SK-N-SH (cell line): Measurements from ENCODE around the gene RHOT1. TPM values are rescaled to one million over a fixed set of nuclear protein-coding genes. Genes with fewer than 3 reads are reported as not detected.
A peak's percentile ranks its signal among the peaks of the same experiment; 100 is the strongest.
"Not testable (repeated sequence)": the region's sequence is repeated elsewhere in the genome, so short reads cannot be mapped to it uniquely, and the experiment has no call there.

ENCODE experiments used
- CTCF ChIA-PET: fragments of 300-600, 350-600 bp; formaldehyde crosslinking; extraction: SDS; loops from one replicate; lab custom pipeline; 2021; lab: Yijun Ruan, JAX
- POLR2A ChIA-PET: fragments of 350-600 bp; sonication (Branson Sonifier 250); formaldehyde crosslinking; extraction: SDS; loops from one replicate; lab custom pipeline; 2020; ENCODE audit warnings: antibody characterized with exemption, inconsistent platforms; lab: Yijun Ruan, JAX
- DNase-seq: peaks from one replicate; pipeline ENCODE4 v3.0.0; 2012
- H2AFZ ChIP-seq: fragments of 200-600 bp; sonication (generic); 2 replicates; pipeline ENCODE4 v1.8.1; 2016; ENCODE audit warnings: antibody characterized with exemption, mild to moderate bottlenecking, low read depth
- H3F3A ChIP-seq: fragments of 200-600 bp; sonication (generic); replicated peaks from 2 replicates; pipeline ENCODE3; 2016; ENCODE audit warnings: antibody characterized with exemption, mild to moderate bottlenecking; ENCODE audit not compliant: insufficient read depth
- H3K27ac ChIP-seq, 2 experiments: fragments of 200-500 bp in 1 of 2; fragments of 200-600 bp in 1 of 2; sonication (Bioruptor generic) in 1 of 2; sonication (generic), shearing (Covaris generic) in 1 of 2; 2 replicates each; pipeline versions ENCODE4 v1.5.1 to v1.6.1; 2014 to 2016; ENCODE audit warnings: low read depth in 2 of 2, inconsistent platforms in 1 of 2, low read length in 1 of 2, mild to moderate bottlenecking in 1 of 2, mixed read lengths in 1 of 2
- H3K27me3 ChIP-seq: fragments of 200-600 bp; sonication (generic), shearing (Covaris generic); 2 replicates; pipeline ENCODE4 v1.6.1; 2016; ENCODE audit warnings: mixed run types; ENCODE audit not compliant: insufficient read depth
- H3K36me3 ChIP-seq, 2 experiments: fragments of 200-500 bp in 1 of 2; fragments of 200-600 bp in 1 of 2; sonication (Bioruptor generic) in 1 of 2; sonication (generic) in 1 of 2; replicated peaks in 1 of 2; 2 replicates each; pipeline versions ENCODE3 to v1.5.1; 2014 to 2016; ENCODE audit warnings: low read length in 1 of 2, mild to moderate bottlenecking in 1 of 2; ENCODE audit not compliant: insufficient read depth in 2 of 2, control insufficient read depth in 1 of 2
- H3K4me1 ChIP-seq, 2 experiments: fragments of 200-500 bp in 1 of 2; fragments of 200-600 bp in 1 of 2; sonication (Bioruptor generic) in 1 of 2; sonication (generic), shearing (Covaris generic) in 1 of 2; 2 replicates each; pipeline versions ENCODE4 v1.5.1 to v1.6.1; 2014 to 2016; ENCODE audit warnings: low read depth in 1 of 2, low read length in 1 of 2, mixed run types in 1 of 2; ENCODE audit not compliant: insufficient read depth in 2 of 2, control insufficient read depth in 1 of 2
- H3K4me2 ChIP-seq: fragments of 200-600 bp; sonication (generic), shearing (Covaris generic); 2 replicates; pipeline ENCODE4 v1.6.1; 2017; ENCODE audit warnings: mixed run types
- H3K4me3 ChIP-seq, 2 experiments: fragments of 200-500 bp in 1 of 2; fragments of 200-600 bp in 1 of 2; sonication (Bioruptor generic) in 1 of 2; sonication (generic), shearing (Covaris generic) in 1 of 2; 2 replicates each; pipeline versions ENCODE4 v1.5.1 to v1.8.1; 2014 to 2016; ENCODE audit warnings: low read depth in 2 of 2, inconsistent platforms in 1 of 2, low read length in 1 of 2, mild to moderate bottlenecking in 1 of 2, mixed read lengths in 1 of 2, moderate library complexity in 1 of 2
- H3K79me2 ChIP-seq: fragments of 200-600 bp; sonication (generic); 2 replicates; pipeline ENCODE4 v1.8.1; 2017; ENCODE audit warnings: mild to moderate bottlenecking; ENCODE audit not compliant: insufficient read depth
- H3K9ac ChIP-seq: fragments of 200-600 bp; sonication (generic); 2 replicates; pipeline ENCODE4 v1.6.1; 2017; ENCODE audit warnings: mixed run types
- H3K9me2 ChIP-seq: fragments of 200-600 bp; sonication (generic); 2 replicates; pipeline ENCODE4 v1.6.1; 2017; ENCODE audit warnings: mixed run types
- H3K9me3 ChIP-seq: fragments of 200-600 bp; sonication (generic); 2 replicates; pipeline ENCODE4 v1.6.1; 2017; ENCODE audit warnings: mixed run types, mild to moderate bottlenecking, moderate library complexity
- H4K20me1 ChIP-seq: fragments of 200-600 bp; sonication (generic); 2 replicates; pipeline ENCODE4 v1.6.1; 2017; ENCODE audit warnings: mild to moderate bottlenecking, mixed run types; ENCODE audit not compliant: insufficient read depth
- CHD2 ChIP-seq: fragments of 150-350 bp; IDR thresholded peaks from 2 replicates; pipeline ENCODE4 v1.6.1; 2018; ENCODE audit warnings: low read length; ENCODE audit not compliant: partially characterized antibody
- FOSL2 ChIP-seq: IDR thresholded peaks from 2 replicates; pipeline ENCODE4 v1.4.0; 2012; ENCODE audit warnings: low read depth, mild to moderate bottlenecking, moderate library complexity, borderline replicate concordance
- FOXM1 ChIP-seq: IDR thresholded peaks from 2 replicates; pipeline ENCODE4 v1.4.0; 2012; ENCODE audit warnings: low read depth, mild to moderate bottlenecking
- GABPA ChIP-seq: IDR thresholded peaks from 2 replicates; pipeline ENCODE4 v1.4.0; 2012; ENCODE audit warnings: low read depth, mild to moderate bottlenecking
- JUND ChIP-seq: IDR thresholded peaks from 2 replicates; pipeline ENCODE4 v1.4.0; 2012
- MEF2A ChIP-seq: IDR thresholded peaks from 2 replicates; pipeline ENCODE4 v1.4.0; 2012; ENCODE audit warnings: low read depth, borderline replicate concordance
- NFIC ChIP-seq: IDR thresholded peaks from 2 replicates; pipeline ENCODE4 v1.4.0; 2012; ENCODE audit warnings: borderline replicate concordance
- POLR2AphosphoS5 ChIP-seq: IDR thresholded peaks from 2 replicates; pipeline ENCODE4 v1.6.1; 2012; ENCODE audit warnings: low read depth, low read length
- TCF12 ChIP-seq: IDR thresholded peaks from 2 replicates; pipeline ENCODE4 v1.4.0; 2012
- TEAD4 ChIP-seq: IDR thresholded peaks from 2 replicates; pipeline ENCODE4 v1.4.0; 2012; ENCODE audit warnings: mild to moderate bottlenecking, borderline replicate concordance; ENCODE audit not compliant: insufficient read depth
- WGBS: methylation state at CpG from one replicate; pipeline ENCODE4 v1.1.6; 2017; ENCODE audit warnings: low lambda C conversion rate; 5-methylcytosine and 5-hydroxymethylcytosine counted together
- polyA plus RNA-seq, 3 experiments: library from polyadenylated mRNA; depleted of rRNA; stranded (reverse); fragments of >200 nt; gene quantifications; 2 replicates each; pipeline ENCODE4 v1.2.3, GENCODE V29; 2012
- TF ChIP-seq, protein P1 (sequence below): IDR thresholded peaks from 2 replicates; pipeline ENCODE4 v1.4.0; 2012; ENCODE audit warnings: low read depth, borderline replicate concordance

Gene RHOT1
- polyA plus RNA-seq, 1 of the 3 experiments (the other 2 are of a cell fraction), result 25.0 TPM

- no peak for TF ChIP-seq TEAD4
Measured at GRCh38 chr17:32099686-32100085, 42.6 kb upstream of the RHOT1 start (continued).

- DNase-seq, H3K27me3 ChIP-seq, H3K9me2 ChIP-seq, H3K36me3 ChIP-seq, H3K9me3 ChIP-seq, H3K79me2 ChIP-seq, H3K4me2 ChIP-seq, H3K9ac ChIP-seq, H4K20me1 ChIP-seq, POLR2A ChIA-PET, H3K4me3 ChIP-seq: not testable (repeated sequence)
- H3K4me1 ChIP-seq, result peaks cover 0 to 27% of the 10 kb centered on the region in 2 experiments; a peak in 2 of 4 replicates
- H2AFZ ChIP-seq, result peak overlapping the region; percentile 28; the same call in 1 of the 2 replicates
- WGBS, result 88% methylated on average over 8 of the region's 8 CpGs
- peaks cover 10% of the 10 kb centered on the region for H3F3A ChIP-seq
- CTCF ChIA-PET, result interaction anchor here (1.2 kb wide), 1 partner anchor 38 kb away, joined by 3 read pairs; no protein-coding TSS in a partner anchor
- H3K27ac ChIP-seq, result 0 out of 4 replicates have a peak overlapping the region, but pooled peaks of 1 of the 2 experiments have one; percentile 21
Measured at GRCh38 chr17:32100323-32100722, 42.0 kb upstream of the RHOT1 start.

DNA sequence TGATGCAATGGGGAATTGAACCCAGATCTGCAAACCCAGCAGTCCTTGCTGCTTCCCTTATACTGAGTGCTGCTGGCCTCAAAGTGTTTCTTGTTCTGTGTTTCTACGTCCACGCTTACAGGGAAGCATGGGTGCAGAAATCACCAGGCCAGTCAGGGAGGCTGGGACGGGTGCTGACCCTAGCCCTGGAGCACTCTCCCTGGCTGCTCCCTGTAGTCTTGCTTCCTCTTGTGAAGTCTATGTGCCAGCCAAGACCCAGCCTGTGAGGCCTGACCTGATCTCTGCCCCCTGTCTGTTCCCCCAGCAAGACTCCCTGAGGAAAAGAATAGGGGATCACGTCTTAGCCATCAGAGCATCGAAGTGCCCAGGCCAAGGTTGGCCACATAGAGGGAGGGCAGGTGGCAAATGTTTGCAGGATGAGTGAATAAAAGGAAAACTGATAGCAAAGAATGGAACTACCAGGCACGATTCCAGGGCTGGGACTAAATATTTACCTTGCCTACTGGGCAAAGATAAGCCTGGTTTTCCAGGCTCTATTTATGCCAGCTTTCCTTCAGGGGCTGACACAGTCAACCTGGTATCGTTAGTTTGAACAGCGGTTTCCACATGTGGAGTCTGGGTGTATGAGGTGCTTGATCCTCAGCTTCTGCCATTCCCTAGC is 41.2 kb upstream of the RHOT1 start:
- no peak overlapping the region for H2AFZ ChIP-seq
- 84% methylated on average over 7 of the region's 8 CpGs for WGBS
- H3K4me3 ChIP-seq, result no peak overlapping the region
- POLR2A ChIA-PET, result no interaction called here
- CTCF ChIA-PET, result interaction anchor here (0.8 kb wide), 1 partner anchor 14 kb away, joined by 3 read pairs; no protein-coding TSS in a partner anchor
- H3K36me3 ChIP-seq, result no peaks in the 10 kb centered on the region
- no peaks in the 10 kb centered on the region for H3K9me3 ChIP-seq
- DNase-seq, result no peak
- H3K4me1 ChIP-seq, result peaks cover 0 to 30% of the 10 kb centered on the region in 2 experiments; a peak in 2 of 4 replicates
- no peak overlapping the region for H3K9ac ChIP-seq
- no peaks in the 10 kb centered on the region for H3K9me2 ChIP-seq
- no peak for TF ChIP-seq MEF2A
- TF ChIP-seq, protein P1, sequence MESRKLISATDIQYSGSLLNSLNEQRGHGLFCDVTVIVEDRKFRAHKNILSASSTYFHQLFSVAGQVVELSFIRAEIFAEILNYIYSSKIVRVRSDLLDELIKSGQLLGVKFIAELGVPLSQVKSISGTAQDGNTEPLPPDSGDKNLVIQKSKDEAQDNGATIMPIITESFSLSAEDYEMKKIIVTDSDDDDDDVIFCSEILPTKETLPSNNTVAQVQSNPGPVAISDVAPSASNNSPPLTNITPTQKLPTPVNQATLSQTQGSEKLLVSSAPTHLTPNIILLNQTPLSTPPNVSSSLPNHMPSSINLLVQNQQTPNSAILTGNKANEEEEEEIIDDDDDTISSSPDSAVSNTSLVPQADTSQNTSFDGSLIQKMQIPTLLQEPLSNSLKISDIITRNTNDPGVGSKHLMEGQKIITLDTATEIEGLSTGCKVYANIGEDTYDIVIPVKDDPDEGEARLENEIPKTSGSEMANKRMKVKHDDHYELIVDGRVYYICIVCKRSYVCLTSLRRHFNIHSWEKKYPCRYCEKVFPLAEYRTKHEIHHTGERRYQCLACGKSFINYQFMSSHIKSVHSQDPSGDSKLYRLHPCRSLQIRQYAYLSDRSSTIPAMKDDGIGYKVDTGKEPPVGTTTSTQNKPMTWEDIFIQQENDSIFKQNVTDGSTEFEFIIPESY, result no peak
- no peak for TF ChIP-seq FOXM1
- no peak for TF ChIP-seq JUND
- H3K4me2 ChIP-seq, result no peak overlapping the region
- no peaks in the 10 kb centered on the region for H3K79me2 ChIP-seq
- H3F3A ChIP-seq, result peaks cover 13% of the 10 kb centered on the region
- H3K27ac ChIP-seq, result no peak overlapping the region; a peak in 1 of 4 replicates
- H4K20me1 ChIP-seq, result no peaks in the 10 kb centered on the region
- no peaks in the 10 kb centered on the region for H3K27me3 ChIP-seq

GRCh38 chr17:32102172-32102571 is 40.1 kb upstream of the RHOT1 start:
- Histone ChIP-seq H3K4me3 (no peak overlapping the region), H2AFZ (no peak overlapping the region), H3K9me3 (no peaks in the 10 kb centered on the region), H3K4me1 (peaks cover 0 to 38% of the 10 kb centered on the region in 2 experiments; a peak in 2 of 4 replicates), H3K4me2 (no peak overlapping the region), H3K27ac (no peak overlapping the region), H3K9me2 (no peaks in the 10 kb centered on the region), H3K9ac (no peak overlapping the region), H4K20me1 (no peaks in the 10 kb centered on the region), H3K79me2 (no peaks in the 10 kb centered on the region), H3F3A (peaks cover 9% of the 10 kb centered on the region), H3K27me3 (no peaks in the 10 kb centered on the region), H3K36me3 (no peaks in the 10 kb centered on the region)
- CTCF ChIA-PET, result interaction anchor here (0.8 kb wide), 1 partner anchor 13 kb away, joined by 3 read pairs; no protein-coding TSS in a partner anchor
- POLR2A ChIA-PET, result no interaction called here
- 91% methylated on average over 5 of the region's 5 CpGs for WGBS
- no peak for DNase-seq
- TF ChIP-seq NFIC (no peak), FOXM1 (no peak), TCF12 (no peak), GABPA (no peak), CHD2 (no peak), POLR2AphosphoS5 (no peak), FOSL2 (no peak)
